ENCODE results near the gene MYPN.

DNA sequence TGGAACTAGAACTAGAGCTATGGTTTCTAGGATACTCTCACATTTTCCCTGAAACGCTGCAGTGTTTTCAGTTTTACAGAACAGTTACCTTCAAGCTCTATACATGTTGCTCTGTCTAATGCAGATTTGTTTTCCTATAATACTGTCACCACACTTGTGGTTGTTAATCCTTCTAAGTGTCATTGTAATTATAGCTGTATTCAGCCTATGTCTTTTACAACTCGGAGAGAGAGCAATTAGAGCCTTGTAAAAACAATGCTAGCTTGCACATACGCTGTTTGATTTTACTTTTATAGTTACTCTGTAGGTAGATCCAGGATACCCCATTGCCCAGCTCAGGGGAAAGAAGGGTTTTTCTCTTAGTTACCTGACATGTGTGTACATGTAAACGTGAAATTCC lies 67.5 kb downstream of the MYPN start:
- TF ChIP-seq POLR2A (IDR thresholded peaks at IDR 0.05; ENCODE audit: low read length) (no peak), GATA1 (IDR thresholded peaks at IDR 0.05; ENCODE audit: low read depth, low read length) (no peak)

Measured in erythroblast (primary cell).